A673 (cell line): ENCODE results near the gene PDGFA.

ENCODE experiments used
- EZH2 ChIP-seq: fragments of 200-600 bp; sonication (generic); IDR thresholded peaks from 2 replicates; pipeline ENCODE4 v1.6.1; 2017; ENCODE audit warnings: borderline replicate concordance, low read depth, mild to moderate bottlenecking, mixed read lengths, antibody characterized with exemption, low read length; ENCODE audit not compliant: poor library complexity, severe bottlenecking
- TF ChIP-seq, protein P1 (sequence below): fragments of 300-800, 200-600 bp; sonication (generic); conservative IDR thresholded peaks from 2 replicates; pipeline ENCODE4 v1.5.1; 2017; ENCODE audit warnings: low read depth, mild to moderate bottlenecking, antibody characterized with exemption, low read length, moderate library complexity, mixed read lengths

DNA sequence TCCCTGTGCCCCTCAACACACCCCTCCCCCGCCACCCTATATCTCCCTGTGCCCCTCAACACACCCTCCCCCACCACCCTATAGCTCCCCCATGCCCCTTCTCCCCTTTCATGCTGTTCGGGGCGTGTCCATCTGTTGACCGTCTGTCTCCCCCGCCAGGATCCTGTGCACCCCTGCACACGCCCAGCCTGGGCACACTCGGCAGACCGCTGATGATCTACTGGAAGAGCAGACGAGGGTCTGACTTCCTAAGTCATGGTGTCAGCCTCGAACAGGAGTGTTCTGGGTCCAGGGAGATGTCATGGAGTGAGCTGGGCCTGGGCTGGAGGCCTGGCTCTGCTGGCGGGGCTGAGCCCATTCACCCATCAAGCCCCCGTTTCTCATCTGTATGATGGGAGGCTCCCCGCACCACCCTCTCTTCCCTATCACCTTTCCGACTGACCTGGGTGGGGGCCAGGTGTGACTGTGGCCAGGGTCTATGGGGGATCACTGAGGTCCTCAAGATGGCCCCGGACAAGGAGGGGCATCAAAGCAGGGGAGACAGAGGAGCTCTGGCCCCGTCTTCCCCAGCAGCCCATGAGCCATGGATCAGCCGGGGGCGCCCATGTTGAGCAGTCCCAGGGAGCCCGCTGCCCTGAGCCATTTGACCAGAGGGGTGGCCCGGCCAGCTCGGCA lies 48.3 kb downstream of the PDGFA start:
- TF ChIP-seq EZH2 = no peak
- TF ChIP-seq, protein P1, sequence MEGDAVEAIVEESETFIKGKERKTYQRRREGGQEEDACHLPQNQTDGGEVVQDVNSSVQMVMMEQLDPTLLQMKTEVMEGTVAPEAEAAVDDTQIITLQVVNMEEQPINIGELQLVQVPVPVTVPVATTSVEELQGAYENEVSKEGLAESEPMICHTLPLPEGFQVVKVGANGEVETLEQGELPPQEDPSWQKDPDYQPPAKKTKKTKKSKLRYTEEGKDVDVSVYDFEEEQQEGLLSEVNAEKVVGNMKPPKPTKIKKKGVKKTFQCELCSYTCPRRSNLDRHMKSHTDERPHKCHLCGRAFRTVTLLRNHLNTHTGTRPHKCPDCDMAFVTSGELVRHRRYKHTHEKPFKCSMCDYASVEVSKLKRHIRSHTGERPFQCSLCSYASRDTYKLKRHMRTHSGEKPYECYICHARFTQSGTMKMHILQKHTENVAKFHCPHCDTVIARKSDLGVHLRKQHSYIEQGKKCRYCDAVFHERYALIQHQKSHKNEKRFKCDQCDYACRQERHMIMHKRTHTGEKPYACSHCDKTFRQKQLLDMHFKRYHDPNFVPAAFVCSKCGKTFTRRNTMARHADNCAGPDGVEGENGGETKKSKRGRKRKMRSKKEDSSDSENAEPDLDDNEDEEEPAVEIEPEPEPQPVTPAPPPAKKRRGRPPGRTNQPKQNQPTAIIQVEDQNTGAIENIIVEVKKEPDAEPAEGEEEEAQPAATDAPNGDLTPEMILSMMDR = no peak
